Measurements from ENCODE around the gene OR8G1. TPM values are rescaled to one million over a fixed set of nuclear protein-coding genes. Genes with fewer than 3 reads are reported as not detected.

OR8G1 gene
- total and polyA plus RNA-seq, 10 of the 15 experiments (the other 5 are each of a cell fraction or from before 2014, with no cell fraction given) = not detected

GRCh38 chr11:124222407-124222806 lies 18.5 kb upstream of the OR8G1 start:
- no peaks in the 10 kb centered on the region for H3K9me3 ChIP-seq (replicated peaks; ENCODE audit: control insufficient read depth, insufficient read depth, low read length)
- ChIA-PET CTCF (no interaction called here), SMC1A (ENCODE audit: uncharacterized antibody, unreplicated experiment) (no interaction called here), POLR2A (no interaction called here), RAD21 (ENCODE audit: unreplicated experiment) (no interaction called here)
- no peak for ATAC-seq
- H3K9ac ChIP-seq (ENCODE audit: control insufficient read depth, insufficient read depth, low read length) = no peak overlapping the region
- no peaks in the 10 kb centered on the region for H3K36me3 ChIP-seq (ENCODE audit: control insufficient read depth in 2 of 2, insufficient read depth in 2 of 2, low read length in 1 of 2)
- in situ Hi-C loops (cut with MboI) (no loop called here), intact Hi-C loops (cut with micrococcal nuclease; ENCODE audit: unreplicated experiment) (no loop called here)
- H3K27me3 ChIP-seq (replicated peaks in 1 of 2; ENCODE audit: control insufficient read depth in 2 of 2, insufficient read depth in 2 of 2, low read length in 1 of 2) = no peaks in the 10 kb centered on the region; a peak in 1 of 4 replicates
- WGBS (ENCODE audit: insufficient coverage, insufficient replicate concordance, low lambda C conversion rate, missing lambda C conversion rate) = 26% methylated on average over 2 of the region's 2 CpGs
- FAIRE-seq = no peak
- TF ChIP-seq HDGF (IDR thresholded peaks at IDR 0.05) (no peak), RELA (IDR thresholded peaks at IDR 0.05; ENCODE audit: borderline replicate concordance, partially characterized antibody) (no peak), NR2C1 (IDR thresholded peaks at IDR 0.05) (no peak), RELB (IDR thresholded peaks at IDR 0.05; ENCODE audit: low read depth) (no peak), PML (IDR thresholded peaks at IDR 0.05; ENCODE audit: low read length) (no peak), ATF2 (IDR thresholded peaks at IDR 0.05; ENCODE audit: low read length) (no peak), ZNF622 (IDR thresholded peaks at IDR 0.05) (no peak), SMARCA5 (IDR thresholded peaks at IDR 0.05) (no peak), RAD21 (IDR thresholded peaks at IDR 0.05; ENCODE audit: insufficient read depth, low read depth, low read length) (no peak), ZNF24 (IDR thresholded peaks at IDR 0.05) (no peak), IRF4 (IDR thresholded peaks at IDR 0.05; ENCODE audit: low read depth, low read length) (no peak), NFYA (IDR thresholded peaks at IDR 0.05; ENCODE audit: borderline replicate concordance, low read depth, low read length) (no peak), YBX1 (IDR thresholded peaks at IDR 0.05) (no peak), HDAC2 (IDR thresholded peaks at IDR 0.05) (no peak), CBFB (IDR thresholded peaks at IDR 0.05; ENCODE audit: low read depth) (no peak)
- TF ChIP-seq, protein P1, sequence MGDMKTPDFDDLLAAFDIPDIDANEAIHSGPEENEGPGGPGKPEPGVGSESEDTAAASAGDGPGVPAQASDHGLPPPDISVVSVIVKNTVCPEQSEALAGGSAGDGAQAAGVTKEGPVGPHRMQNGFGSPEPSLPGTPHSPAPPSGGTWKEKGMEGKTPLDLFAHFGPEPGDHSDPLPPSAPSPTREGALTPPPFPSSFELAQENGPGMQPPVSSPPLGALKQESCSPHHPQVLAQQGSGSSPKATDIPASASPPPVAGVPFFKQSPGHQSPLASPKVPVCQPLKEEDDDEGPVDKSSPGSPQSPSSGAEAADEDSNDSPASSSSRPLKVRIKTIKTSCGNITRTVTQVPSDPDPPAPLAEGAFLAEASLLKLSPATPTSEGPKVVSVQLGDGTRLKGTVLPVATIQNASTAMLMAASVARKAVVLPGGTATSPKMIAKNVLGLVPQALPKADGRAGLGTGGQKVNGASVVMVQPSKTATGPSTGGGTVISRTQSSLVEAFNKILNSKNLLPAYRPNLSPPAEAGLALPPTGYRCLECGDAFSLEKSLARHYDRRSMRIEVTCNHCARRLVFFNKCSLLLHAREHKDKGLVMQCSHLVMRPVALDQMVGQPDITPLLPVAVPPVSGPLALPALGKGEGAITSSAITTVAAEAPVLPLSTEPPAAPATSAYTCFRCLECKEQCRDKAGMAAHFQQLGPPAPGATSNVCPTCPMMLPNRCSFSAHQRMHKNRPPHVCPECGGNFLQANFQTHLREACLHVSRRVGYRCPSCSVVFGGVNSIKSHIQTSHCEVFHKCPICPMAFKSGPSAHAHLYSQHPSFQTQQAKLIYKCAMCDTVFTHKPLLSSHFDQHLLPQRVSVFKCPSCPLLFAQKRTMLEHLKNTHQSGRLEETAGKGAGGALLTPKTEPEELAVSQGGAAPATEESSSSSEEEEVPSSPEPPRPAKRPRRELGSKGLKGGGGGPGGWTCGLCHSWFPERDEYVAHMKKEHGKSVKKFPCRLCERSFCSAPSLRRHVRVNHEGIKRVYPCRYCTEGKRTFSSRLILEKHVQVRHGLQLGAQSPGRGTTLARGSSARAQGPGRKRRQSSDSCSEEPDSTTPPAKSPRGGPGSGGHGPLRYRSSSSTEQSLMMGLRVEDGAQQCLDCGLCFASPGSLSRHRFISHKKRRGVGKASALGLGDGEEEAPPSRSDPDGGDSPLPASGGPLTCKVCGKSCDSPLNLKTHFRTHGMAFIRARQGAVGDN (IDR thresholded peaks at IDR 0.05) = no peak
- TF ChIP-seq, protein P2, sequence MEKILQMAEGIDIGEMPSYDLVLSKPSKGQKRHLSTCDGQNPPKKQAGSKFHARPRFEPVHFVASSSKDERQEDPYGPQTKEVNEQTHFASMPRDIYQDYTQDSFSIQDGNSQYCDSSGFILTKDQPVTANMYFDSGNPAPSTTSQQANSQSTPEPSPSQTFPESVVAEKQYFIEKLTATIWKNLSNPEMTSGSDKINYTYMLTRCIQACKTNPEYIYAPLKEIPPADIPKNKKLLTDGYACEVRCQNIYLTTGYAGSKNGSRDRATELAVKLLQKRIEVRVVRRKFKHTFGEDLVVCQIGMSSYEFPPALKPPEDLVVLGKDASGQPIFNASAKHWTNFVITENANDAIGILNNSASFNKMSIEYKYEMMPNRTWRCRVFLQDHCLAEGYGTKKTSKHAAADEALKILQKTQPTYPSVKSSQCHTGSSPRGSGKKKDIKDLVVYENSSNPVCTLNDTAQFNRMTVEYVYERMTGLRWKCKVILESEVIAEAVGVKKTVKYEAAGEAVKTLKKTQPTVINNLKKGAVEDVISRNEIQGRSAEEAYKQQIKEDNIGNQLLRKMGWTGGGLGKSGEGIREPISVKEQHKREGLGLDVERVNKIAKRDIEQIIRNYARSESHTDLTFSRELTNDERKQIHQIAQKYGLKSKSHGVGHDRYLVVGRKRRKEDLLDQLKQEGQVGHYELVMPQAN (conservative IDR thresholded peaks at IDR 0.05) = no peak
- DNase-seq (ENCODE audit: low read depth, low spot score) = no peak
- H3K4me1 ChIP-seq (ENCODE audit: control insufficient read depth, insufficient read depth, low read length) = no peaks in the 10 kb centered on the region
- no peak overlapping the region for H3K27ac ChIP-seq (ENCODE audit: control insufficient read depth, insufficient read depth)
- H2AFZ ChIP-seq (ENCODE audit: control insufficient read depth, low read depth, low read length) = no peak overlapping the region
- no TSS peak for BruUV-seq (replicated peaks)
- no peak overlapping the region for H3K4me2 ChIP-seq (ENCODE audit: control insufficient read depth, insufficient read depth)
- no peaks in the 10 kb centered on the region for H3K79me2 ChIP-seq (ENCODE audit: control insufficient read depth, insufficient read depth, low read length)
- no peak overlapping the region for H3K4me3 ChIP-seq
- H4K20me1 ChIP-seq (ENCODE audit: control insufficient read depth, insufficient read depth) = no peaks in the 10 kb centered on the region
